ENCODE measurements around the gene ZNF410.

The ZNF410 gene

GRCh38 chr14:73944432-73945158, 57.9 kb downstream of the ZNF410 start:
- Histone ChIP-seq H3K27ac (no peak overlapping the region), H3K27me3 (replicated peaks) (no peaks in the 10 kb centered on the region), H3K36me3 (replicated peaks) (no peaks in the 10 kb centered on the region), H3K4me3 (ENCODE audit: low read depth, low read length) (no peak overlapping the region)
- in situ Hi-C loops (cut with HindIII; ENCODE audit: low pct_ligation_motif_present, low sequenced_read_pairs) = no loop called here
- no peak for DNase-seq
- no peak for TF ChIP-seq CTCF (IDR thresholded peaks at IDR 0.05; ENCODE audit: low read depth, low read length, missing control alignments)

DNA sequence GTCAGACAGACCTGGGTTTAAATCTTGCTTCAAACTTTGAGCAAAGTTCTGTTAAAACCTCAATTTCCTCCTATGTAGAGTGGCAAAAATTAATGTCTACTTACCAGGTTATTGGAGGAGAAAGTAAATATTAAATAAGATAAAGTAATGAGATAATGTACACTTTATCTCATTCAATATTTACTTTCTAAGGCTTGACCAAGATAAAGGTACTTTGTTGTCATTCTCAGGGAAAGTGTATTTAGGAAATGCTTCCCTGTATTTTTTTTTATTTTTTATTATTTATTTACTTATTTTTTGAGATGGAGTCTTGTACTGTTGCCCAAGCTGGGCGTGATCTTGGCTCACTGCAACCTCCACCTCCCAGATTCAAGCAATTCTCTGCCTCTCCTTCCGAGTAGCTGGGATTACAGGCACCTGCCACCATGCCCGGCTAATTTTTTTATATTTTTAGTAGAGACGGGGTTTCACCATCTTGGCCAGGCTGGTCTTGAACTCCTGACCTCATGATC, 58.6 kb downstream of the ZNF410 start:
- Histone ChIP-seq H3K27me3 (replicated peaks) (no peaks in the 10 kb centered on the region), H3K36me3 (replicated peaks) (no peaks in the 10 kb centered on the region), H3K27ac (no peak overlapping the region), H3K4me3 (ENCODE audit: low read depth, low read length) (no peak overlapping the region)
- DNase-seq = no peak
- TF ChIP-seq CTCF (IDR thresholded peaks at IDR 0.05; ENCODE audit: low read depth, low read length, missing control alignments) = no peak
- in situ Hi-C loops (cut with HindIII; ENCODE audit: low pct_ligation_motif_present, low sequenced_read_pairs) = no loop called here

GRCh38 chr14:73949752-73950734, 63.4 kb downstream of the ZNF410 start, which contains the start of the genes COQ6 and FAM161B:
TSS of gene COQ6 (plus strand) at chr14:73950302. CDS start at chr14:73950333, 31 bp downstream.
TSS of gene FAM161B (minus strand) at chr14:73950094. CDS start at chr14:73950026, 68 bp downstream.
- peak; percentile 96 for DNase-seq
- H3K4me3 ChIP-seq (ENCODE audit: low read depth, low read length) = peak within 1 kb of the TSS; percentile 98
- TF ChIP-seq CTCF (IDR thresholded peaks at IDR 0.05; ENCODE audit: low read depth, low read length, missing control alignments) = peak; percentile 30
- H3K27me3 ChIP-seq (replicated peaks) = no peaks in the 10 kb centered on the region
- in situ Hi-C loops (cut with HindIII; ENCODE audit: low pct_ligation_motif_present, low sequenced_read_pairs) = no loop called here
- peaks cover 7% of the 10 kb centered on the region for H3K36me3 ChIP-seq (replicated peaks)
- peak within 1 kb of the TSS; percentile 94 for H3K27ac ChIP-seq

DNA sequence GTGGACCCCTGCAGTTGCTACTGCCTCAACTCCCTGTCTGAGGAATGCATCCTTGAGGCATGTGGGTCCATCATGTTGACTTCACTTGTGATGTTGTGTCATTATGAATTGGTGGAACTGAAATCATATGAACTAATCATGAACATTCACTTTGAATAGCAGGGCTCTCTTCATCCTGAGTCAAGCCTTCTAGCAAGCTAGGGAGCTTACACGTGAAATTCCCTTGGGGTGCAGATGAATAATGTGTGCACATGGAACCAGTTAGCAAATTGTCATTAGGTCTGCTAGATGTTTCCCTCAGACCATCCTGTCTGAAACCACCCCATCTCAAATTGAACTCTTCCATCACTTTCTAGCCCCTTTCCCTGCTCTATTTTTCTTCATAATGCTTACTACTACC, 67.1 kb downstream of the ZNF410 start:
- no peak for TF ChIP-seq CTCF (IDR thresholded peaks at IDR 0.05; ENCODE audit: low read depth, low read length, missing control alignments)
- H3K27ac ChIP-seq = no peak overlapping the region
- in situ Hi-C loops (cut with HindIII; ENCODE audit: low pct_ligation_motif_present, low sequenced_read_pairs) = no loop called here
- no peak for DNase-seq
- H3K36me3 ChIP-seq (replicated peaks) = peaks cover 21% of the 10 kb centered on the region
- no peak overlapping the region for H3K4me3 ChIP-seq (ENCODE audit: low read depth, low read length)
- no peaks in the 10 kb centered on the region for H3K27me3 ChIP-seq (replicated peaks)

GRCh38 chr14:73955674-73956073, 69.0 kb downstream of the ZNF410 start:
- DNase-seq = no peak
- no peak for TF ChIP-seq CTCF (IDR thresholded peaks at IDR 0.05; ENCODE audit: low read depth, low read length, missing control alignments)
- Histone ChIP-seq H3K36me3 (replicated peaks) (peaks cover 38% of the 10 kb centered on the region), H3K27me3 (replicated peaks) (no peaks in the 10 kb centered on the region), H3K27ac (no peak overlapping the region), H3K4me3 (ENCODE audit: low read depth, low read length) (no peak overlapping the region)
- in situ Hi-C loops (cut with HindIII; ENCODE audit: low pct_ligation_motif_present, low sequenced_read_pairs) = no loop called here

Data from brain microvascular endothelial cell (primary cell).